GM12892 (cell line): Measurements from ENCODE around the gene GALNT16.

ENCODE experiments used
- POLR2A ChIP-seq: IDR thresholded peaks from 2 replicates; pipeline ENCODE4 v1.6.1; 2011; ENCODE audit warnings: low read depth, low read length, control low read depth
- POLR2AphosphoS5 ChIP-seq: IDR thresholded peaks from 2 replicates; pipeline ENCODE4 v1.6.1; 2011; ENCODE audit warnings: low read depth, low read length, control low read depth
- TAF1 ChIP-seq: IDR thresholded peaks from 2 replicates; pipeline ENCODE4 v1.6.1; 2011; ENCODE audit warnings: low read depth, mild to moderate bottlenecking, control low read depth, low read length, borderline replicate concordance

DNA sequence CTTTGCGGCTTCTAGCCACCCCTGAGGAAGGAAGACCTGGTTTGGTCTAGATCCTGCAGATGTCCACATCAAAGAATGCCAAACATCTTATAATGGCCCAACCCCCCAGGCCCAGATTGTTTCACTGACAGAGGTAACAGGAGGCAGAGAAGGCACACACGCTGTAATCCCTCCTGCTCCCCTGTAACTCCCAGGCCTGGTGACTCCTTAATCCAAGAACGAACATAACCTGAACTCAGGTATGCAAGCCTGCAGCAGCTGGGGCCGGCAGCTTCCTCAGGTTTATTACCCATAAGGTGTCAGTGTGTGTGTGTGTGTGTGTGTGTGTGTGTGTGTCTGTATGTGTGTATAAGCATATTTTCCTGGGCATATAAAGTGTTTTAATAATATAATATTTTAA lies 85.4 kb downstream of the GALNT16 start:
- TF ChIP-seq POLR2A (no peak), TAF1 (no peak), POLR2AphosphoS5 (no peak)
